ENCODE results near the gene MESP2. TPM values are rescaled to one million over a fixed set of nuclear protein-coding genes. Genes with fewer than 3 reads are reported as not detected.

MESP2 gene
- total and polyA plus RNA-seq, 2 of the 8 experiments (the other 6 are each of a cell fraction or from before 2014, with no cell fraction given) = 0.35 to 0.80 TPM

- Histone ChIP-seq H3K4me2 (ENCODE audit: insufficient read depth in 1 of 2, low read depth in 2 of 2, low read length in 2 of 2) (no peak overlapping the region), H3K4me3 (ENCODE audit: extremely low read depth in 1 of 4, insufficient read depth in 2 of 4, low read depth in 3 of 4, low read length in 4 of 4) (no peak overlapping the region)
- peak; percentile 99 for FAIRE-seq
- TF ChIP-seq RAD21 (IDR thresholded peaks at IDR 0.05 in 1 of 2, conservative IDR thresholded peaks at IDR 0.05 in 1 of 2; ENCODE audit: low read depth in 2 of 2, low read length in 2 of 2) = peak; percentile 92 to 95
- TF ChIP-seq RNF2 (IDR thresholded peaks at IDR 0.05; ENCODE audit: borderline replicate concordance, low read depth, low read length, missing control alignments, poor library complexity, severe bottlenecking) = no peak
- TF ChIP-seq TAF7 (optimal IDR thresholded peaks at IDR 0.05; ENCODE audit: borderline replicate concordance, low read depth, low read length) = no peak
- TF ChIP-seq CREB1 (IDR thresholded peaks at IDR 0.05) = no peak
- TF ChIP-seq GTF2F1 (IDR thresholded peaks at IDR 0.05; ENCODE audit: borderline replicate concordance, low read depth, low read length) = no peak
- peak; percentile 29 to 92 (median 83) for TF ChIP-seq CTCF (IDR thresholded peaks at IDR 0.05; ENCODE audit: control extremely low read depth in 1 of 3, insufficient read depth in 1 of 3, low read depth in 1 of 3, low read length in 3 of 3)
- TF ChIP-seq TBP (IDR thresholded peaks at IDR 0.05; ENCODE audit: low read depth, low read length) = no peak
- no peak for TF ChIP-seq SIN3A (conservative IDR thresholded peaks at IDR 0.05 in 1 of 2, IDR thresholded peaks at IDR 0.05 in 1 of 2; ENCODE audit: low read depth in 1 of 2, low read length in 2 of 2)
- no peak for TF ChIP-seq SP4 (IDR thresholded peaks at IDR 0.05; ENCODE audit: low read length)
- no peak for TF ChIP-seq NRF1 (IDR thresholded peaks at IDR 0.05; ENCODE audit: low read depth, low read length)
These were observed 36.0 kb upstream of the MESP2 start for GRCh38 chr15:89740137-89740536.

More at GRCh38 chr15:89740137-89740536, 36.0 kb upstream of the MESP2 start:
- peaks cover 0 to 2% (median under 1%) of the 10 kb centered on the region in 4 experiments; a peak in 5 of 7 replicates for H3K27me3 ChIP-seq (replicated peaks in 1 of 4; ENCODE audit: control insufficient read depth in 3 of 4, extremely low read depth in 1 of 4, insufficient read depth in 3 of 4, low read length in 3 of 4)
- no peaks in the 10 kb centered on the region for H3K79me2 ChIP-seq (ENCODE audit: control insufficient read depth in 1 of 2, insufficient read depth in 2 of 2, low read length in 2 of 2)
- no peak overlapping the region for H4K8ac ChIP-seq (ENCODE audit: extremely low read depth, insufficient read depth, low read length)
- ChIA-PET CTCF (ENCODE audit: partially characterized antibody) (interaction anchor here (0.5 to 2.7 kb wide), 24 partner anchors 8 to 488 kb away, joined by 3 to 30 read pairs (median 4); no protein-coding TSS in a partner anchor), POLR2A (ENCODE audit: partially characterized antibody) (interaction anchor here (1.8 kb wide), 1 partner anchor 148 kb away, joined by 4 read pairs; no protein-coding TSS in a partner anchor)
- peak; percentile 62 to 73 for DNase-seq (ENCODE audit: low read depth in 1 of 2, low spot score in 2 of 2)
- no peak overlapping the region for H2AFZ ChIP-seq (ENCODE audit: low read length)
- no peak overlapping the region for H2BK5ac ChIP-seq (ENCODE audit: low read depth, low read length)
- H3K56ac ChIP-seq (replicated peaks; ENCODE audit: insufficient read length, low read depth, low read length) = no peak overlapping the region
- no peak overlapping the region for H3K27ac ChIP-seq (ENCODE audit: low read depth, low read length)
- H3K79me1 ChIP-seq (ENCODE audit: low read depth, low read length) = no peaks in the 10 kb centered on the region
- H3K23me2 ChIP-seq (ENCODE audit: low read depth, low read length) = no peaks in the 10 kb centered on the region
- H4K5ac ChIP-seq (ENCODE audit: insufficient read length, low read depth, low read length) = no peak overlapping the region
- no peak overlapping the region for H2BK20ac ChIP-seq (ENCODE audit: low read length)
- no peak overlapping the region for H3K23ac ChIP-seq (ENCODE audit: insufficient read length)
- H3K36me3 ChIP-seq (ENCODE audit: control insufficient read depth in 2 of 4, insufficient read depth in 4 of 4, low read length in 3 of 4) = no peaks in the 10 kb centered on the region
- no peak overlapping the region for H2BK120ac ChIP-seq (replicated peaks; ENCODE audit: low read depth, low read length)
- no peak overlapping the region for H2AK5ac ChIP-seq (ENCODE audit: low read depth, low read length)
- H2BK15ac ChIP-seq (ENCODE audit: low read length) = no peak overlapping the region
- no peaks in the 10 kb centered on the region for H3K9me3 ChIP-seq (ENCODE audit: insufficient read depth in 2 of 2, low read depth in 1 of 2, low read length in 1 of 2)
- no peaks in the 10 kb centered on the region for H3K4me1 ChIP-seq (replicated peaks in 1 of 4; ENCODE audit: control insufficient read depth in 3 of 4, insufficient read depth in 4 of 4, low read length in 3 of 4)
- no peak overlapping the region for H3K14ac ChIP-seq (ENCODE audit: insufficient read length)
- no peak overlapping the region for H3K4ac ChIP-seq (replicated peaks; ENCODE audit: insufficient read length, low read depth, low read length)
- H4K20me1 ChIP-seq (replicated peaks in 1 of 2; ENCODE audit: control insufficient read depth in 1 of 2, insufficient read depth in 2 of 2, low read length in 2 of 2) = no peaks in the 10 kb centered on the region
- H2BK12ac ChIP-seq (ENCODE audit: low read depth, low read length) = no peak overlapping the region
- WGBS, 2 experiments (ENCODE audit: extremely low coverage in 1 of 2, insufficient coverage in 1 of 2, insufficient read length in 1 of 2, insufficient replicate concordance in 2 of 2, low coverage in 1 of 2, low lambda C conversion rate in 2 of 2, missing lambda C conversion rate in 1 of 2) = 14% methylated on average over 8 of the region's 8 CpGs; no CpG with 5 or more reads in 1 of the 2 experiments
- H4K91ac ChIP-seq (replicated peaks; ENCODE audit: insufficient read length, low read length) = no peak overlapping the region
- no peak overlapping the region for H3K18ac ChIP-seq (ENCODE audit: extremely low read depth, low read length)
- H3K9ac ChIP-seq (replicated peaks in 1 of 4; ENCODE audit: extremely low read depth in 1 of 4, low read depth in 3 of 4, low read length in 3 of 4) = no peak overlapping the region
